Stimulated activated naive B cell treated with anti-CD40 and anti-IgM and Interleukin-4, amounts not matched to agents 10 μg/mL and 1 μg/mL and 100 μg/mL, for 72 hours (primary cell): Measurements from ENCODE around the gene DYNLT1.
"Not testable (repeated sequence)": the region's sequence is repeated elsewhere in the genome, so short reads cannot be mapped to it uniquely, and the experiment has no call there.

Experiments used
- ATAC-seq, 2 donors: fragments of 150-1000 bp; cut with Tn5 transposase; replicated peaks; 2 replicates each; pipeline ENCODE4 v1.10.0; 2021; ENCODE audit warnings: moderate library complexity in 1 of 2
- DNase-seq: peaks from one replicate; pipeline ENCODE4 v3.0.0; 2021
- H3K27ac Mint-ChIP-seq: one replicate; pipeline ENCODE4 v1.8.0; 2022; ENCODE audit warnings: mild to moderate bottlenecking, mixed read lengths
- H3K27me3 Mint-ChIP-seq, 2 donors: one replicate each; pipeline ENCODE4 v1.8.0; 2022; ENCODE audit warnings: mixed read lengths in 2 of 2
- H3K36me3 Mint-ChIP-seq, 2 donors: one replicate each; pipeline ENCODE4 v1.8.0; 2022; ENCODE audit warnings: mixed read lengths in 2 of 2, mild to moderate bottlenecking in 1 of 2
- H3K4me1 Mint-ChIP-seq, 2 donors: one replicate each; pipeline ENCODE4 v1.8.0; 2022; ENCODE audit warnings: mixed read lengths in 2 of 2, mild to moderate bottlenecking in 1 of 2
- H3K4me3 Mint-ChIP-seq, 2 donors: one replicate each; pipeline ENCODE4 v1.8.0; 2022; ENCODE audit warnings: mild to moderate bottlenecking in 2 of 2, mixed read lengths in 2 of 2, moderate library complexity in 1 of 2
- H3K9me3 Mint-ChIP-seq, 2 donors: one replicate each; pipeline ENCODE4 v1.8.0; 2022; ENCODE audit warnings: mixed read lengths in 2 of 2, mild to moderate bottlenecking in 1 of 2

Gene DYNLT1

GRCh38 chr6:158628542-158628941 is 16.0 kb downstream of the DYNLT1 start:
- no peak for ATAC-seq
- Mint-ChIP-seq H3K27me3 (no peaks in the 10 kb centered on the region), H3K36me3 (peaks cover 51 to 62% of the 10 kb centered on the region in 2 donors), H3K9me3 (no peaks in the 10 kb centered on the region), H3K4me1 (peaks cover 0 to 2% of the 10 kb centered on the region in 2 donors), H3K4me3 (no peak overlapping the region), H3K27ac (no peak overlapping the region)
- no peak for DNase-seq

GRCh38 chr6:158627940-158628211 is 16.7 kb downstream of the DYNLT1 start:
- Mint-ChIP-seq H3K36me3 (peaks cover 53 to 59% of the 10 kb centered on the region in 2 donors), H3K4me3 (no peak overlapping the region), H3K27me3 (no peaks in the 10 kb centered on the region), H3K27ac (peak overlapping the region; percentile 59), H3K4me1 (peaks cover 0 to 2% of the 10 kb centered on the region in 2 donors), H3K9me3 (no peaks in the 10 kb centered on the region)
- DNase-seq (no peak), ATAC-seq (no peak)

- Mint-ChIP-seq H3K27me3 (no peaks in the 10 kb centered on the region), H3K4me3 (no peak overlapping the region), H3K27ac (peak overlapping the region; percentile 32), H3K9me3 (no peaks in the 10 kb centered on the region), H3K4me1 (peaks cover 0 to 2% of the 10 kb centered on the region in 2 donors), H3K36me3 (peaks cover 54 to 58% of the 10 kb centered on the region in 2 donors)
- ATAC-seq (no peak), DNase-seq (no peak)
Observed at GRCh38 chr6:158627168-158627939, 17.2 kb downstream of the DYNLT1 start.

- H3K4me3 Mint-ChIP-seq, result no peak overlapping the region
- ATAC-seq (no peak), DNase-seq (no peak)
- H3K4me1 Mint-ChIP-seq, result peaks cover 0 to 2% of the 10 kb centered on the region in 2 donors
- H3K27me3 Mint-ChIP-seq, result no peaks in the 10 kb centered on the region
- H3K9me3 Mint-ChIP-seq, result no peaks in the 10 kb centered on the region
- H3K36me3 Mint-ChIP-seq, result peaks cover 54 to 60% of the 10 kb centered on the region in 2 donors
- no peak overlapping the region for H3K27ac Mint-ChIP-seq
Observed at GRCh38 chr6:158626360-158627167, 18.0 kb downstream of the DYNLT1 start.

- Mint-ChIP-seq H3K36me3 (peaks cover 48 to 56% of the 10 kb centered on the region in 2 donors), H3K4me3 (no peak overlapping the region), H3K4me1 (peaks cover 0 to 2% of the 10 kb centered on the region in 2 donors), H3K27ac (no peak overlapping the region), H3K9me3 (no peaks in the 10 kb centered on the region), H3K27me3 (no peaks in the 10 kb centered on the region)
- ATAC-seq (no peak), DNase-seq (no peak)
Observed at GRCh38 chr6:158625881-158626305, 18.6 kb downstream of the DYNLT1 start.

- no peak overlapping the region for H3K4me3 Mint-ChIP-seq
- H3K27ac Mint-ChIP-seq, result no peak overlapping the region
- H3K4me1 Mint-ChIP-seq, result peaks cover 0 to 2% of the 10 kb centered on the region in 2 donors
- no peak for ATAC-seq
- no peaks in the 10 kb centered on the region for H3K9me3 Mint-ChIP-seq
- peaks cover 49 to 62% of the 10 kb centered on the region in 2 donors for H3K36me3 Mint-ChIP-seq
- DNase-seq, result no peak
- no peaks in the 10 kb centered on the region for H3K27me3 Mint-ChIP-seq
Observed at GRCh38 chr6:158624684-158625682, 19.6 kb downstream of the DYNLT1 start.

- H3K27me3 Mint-ChIP-seq, result no peaks in the 10 kb centered on the region
- H3K27ac Mint-ChIP-seq, result no peak overlapping the region
- H3K4me3 Mint-ChIP-seq, result no peak overlapping the region
- peaks cover 0 to 2% of the 10 kb centered on the region in 2 donors for H3K4me1 Mint-ChIP-seq
- H3K9me3 Mint-ChIP-seq, result peaks cover 0 to 4% of the 10 kb centered on the region in 2 donors
- peaks cover 60 to 67% of the 10 kb centered on the region in 2 donors for H3K36me3 Mint-ChIP-seq
- ATAC-seq (no peak), DNase-seq (no peak)
Observed at GRCh38 chr6:158622545-158623190, 21.9 kb downstream of the DYNLT1 start.

GRCh38 chr6:158621694-158622544 is 22.6 kb downstream of the DYNLT1 start:
- ATAC-seq (no peak), DNase-seq (no peak)
- Mint-ChIP-seq H3K27ac (no peak overlapping the region), H3K4me3 (no peak overlapping the region), H3K36me3 (peaks cover 59 to 67% of the 10 kb centered on the region in 2 donors), H3K9me3 (peaks cover 0 to 4% of the 10 kb centered on the region in 2 donors), H3K4me1 (peaks cover 0 to 2% of the 10 kb centered on the region in 2 donors), H3K27me3 (no peaks in the 10 kb centered on the region)

GRCh38 chr6:158620963-158621693 is 23.4 kb downstream of the DYNLT1 start:
- Mint-ChIP-seq H3K36me3 (peaks cover 57 to 70% of the 10 kb centered on the region in 2 donors), H3K9me3 (peaks cover 0 to 4% of the 10 kb centered on the region in 2 donors), H3K27ac (no peak overlapping the region), H3K4me1 (peaks cover 0 to 2% of the 10 kb centered on the region in 2 donors), H3K27me3 (no peaks in the 10 kb centered on the region), H3K4me3 (no peak overlapping the region)
- no peak for DNase-seq
- no peak for ATAC-seq

GRCh38 chr6:158619922-158620801 is 24.4 kb downstream of the DYNLT1 start:
- Mint-ChIP-seq H3K9me3 (peaks cover 0 to 4% of the 10 kb centered on the region in 2 donors), H3K4me1 (peaks cover 0 to 2% of the 10 kb centered on the region in 2 donors), H3K27ac (no peak overlapping the region), H3K36me3 (peaks cover 59 to 71% of the 10 kb centered on the region in 2 donors), H3K4me3 (no peak overlapping the region), H3K27me3 (no peaks in the 10 kb centered on the region)
- ATAC-seq (no peak), DNase-seq (no peak)

GRCh38 chr6:158618289-158618688 is 26.3 kb downstream of the DYNLT1 start:
- H3K4me1 Mint-ChIP-seq, H3K4me3 Mint-ChIP-seq, DNase-seq, H3K27me3 Mint-ChIP-seq, H3K27ac Mint-ChIP-seq, H3K9me3 Mint-ChIP-seq, ATAC-seq: not testable (repeated sequence)
- H3K36me3 Mint-ChIP-seq, result peaks cover 53 to 67% of the 10 kb centered on the region in 2 donors

- H3K36me3 Mint-ChIP-seq, result peaks cover 55 to 70% of the 10 kb centered on the region in 2 donors
- not testable (repeated sequence) for ATAC-seq, H3K9me3 Mint-ChIP-seq, DNase-seq, H3K4me3 Mint-ChIP-seq, H3K27me3 Mint-ChIP-seq, H3K4me1 Mint-ChIP-seq, H3K27ac Mint-ChIP-seq
Observed at GRCh38 chr6:158614606-158615005, 29.9 kb downstream of the DYNLT1 start.
